Adrenal gland (tissue), 5 donors: ENCODE measurements around the gene A3GALT2.

Source experiments
- POLR2A ChIP-seq, 2 donors: fragments of 450-650 bp; IDR thresholded peaks; one replicate each; pipeline ENCODE4 v1.6.1; 2017; ENCODE audit warnings: antibody characterized with exemption in 2 of 2, mild to moderate bottlenecking in 2 of 2, moderate library complexity in 1 of 2
- TF ChIP-seq, protein P1 (sequence below), 6 experiments: fragments of 450-650 bp in 4 of 6; fragments of 200-600 bp in 2 of 6; sonication (generic) in 1 of 6; IDR thresholded peaks; 1 replicate in 5 of 6; 2 replicates in 1 of 6; pipeline versions ENCODE4 v1.5.1 to v1.8.0; 2016 to 2021; ENCODE audit warnings: antibody characterized with exemption in 6 of 6, mild to moderate bottlenecking in 2 of 6, moderate library complexity in 1 of 6
- donor health status: DM: no; HTN: no; CAD: no.

DNA sequence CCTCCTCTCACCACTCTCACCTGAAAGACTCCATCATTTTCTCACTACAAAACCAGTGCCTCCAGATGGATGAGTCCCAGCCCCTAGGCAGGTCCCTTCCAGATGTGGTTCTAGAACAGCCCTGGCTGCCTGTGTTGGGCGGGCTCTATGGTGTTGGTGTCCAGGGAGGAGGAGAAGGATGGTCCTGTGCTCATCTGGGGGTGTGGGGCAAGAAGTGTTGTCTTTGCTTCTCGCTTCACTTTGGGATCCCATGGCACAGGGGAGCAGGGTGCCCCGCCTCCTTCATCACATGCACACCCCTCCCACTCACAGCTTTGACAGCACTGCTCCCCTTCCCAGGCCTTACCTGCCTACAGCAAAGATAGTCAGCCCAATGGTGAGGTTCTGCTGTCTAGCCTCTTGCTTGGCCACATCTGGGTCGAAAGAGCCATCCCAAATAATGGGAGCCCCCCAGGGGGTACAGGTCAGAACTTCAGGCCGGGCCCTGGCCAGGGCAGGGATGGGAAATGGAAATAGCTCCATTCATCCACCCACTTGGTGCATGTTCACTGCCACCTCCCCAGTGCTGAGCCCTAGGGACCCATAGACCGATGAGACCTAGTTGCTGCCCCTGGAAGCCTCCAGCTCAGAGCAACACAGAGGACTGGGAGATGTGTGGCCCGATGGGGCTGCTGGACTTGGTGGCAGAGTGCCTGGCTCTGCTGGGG is 9.0 kb downstream of the A3GALT2 start:
- TF ChIP-seq, protein P1, sequence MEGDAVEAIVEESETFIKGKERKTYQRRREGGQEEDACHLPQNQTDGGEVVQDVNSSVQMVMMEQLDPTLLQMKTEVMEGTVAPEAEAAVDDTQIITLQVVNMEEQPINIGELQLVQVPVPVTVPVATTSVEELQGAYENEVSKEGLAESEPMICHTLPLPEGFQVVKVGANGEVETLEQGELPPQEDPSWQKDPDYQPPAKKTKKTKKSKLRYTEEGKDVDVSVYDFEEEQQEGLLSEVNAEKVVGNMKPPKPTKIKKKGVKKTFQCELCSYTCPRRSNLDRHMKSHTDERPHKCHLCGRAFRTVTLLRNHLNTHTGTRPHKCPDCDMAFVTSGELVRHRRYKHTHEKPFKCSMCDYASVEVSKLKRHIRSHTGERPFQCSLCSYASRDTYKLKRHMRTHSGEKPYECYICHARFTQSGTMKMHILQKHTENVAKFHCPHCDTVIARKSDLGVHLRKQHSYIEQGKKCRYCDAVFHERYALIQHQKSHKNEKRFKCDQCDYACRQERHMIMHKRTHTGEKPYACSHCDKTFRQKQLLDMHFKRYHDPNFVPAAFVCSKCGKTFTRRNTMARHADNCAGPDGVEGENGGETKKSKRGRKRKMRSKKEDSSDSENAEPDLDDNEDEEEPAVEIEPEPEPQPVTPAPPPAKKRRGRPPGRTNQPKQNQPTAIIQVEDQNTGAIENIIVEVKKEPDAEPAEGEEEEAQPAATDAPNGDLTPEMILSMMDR (IDR thresholded peaks at IDR 0.05), result no peak
- TF ChIP-seq POLR2A (IDR thresholded peaks at IDR 0.05), result no peak
